Activated naive CD4-positive, alpha-beta T cell treated with anti-CD3 and anti-CD28 coated beads, Interleukin-2, amount 50 U/mL, for 72 hours (primary cell): ENCODE results near the gene PIK3R1. TPM values are rescaled to one million over a fixed set of nuclear protein-coding genes. Genes with fewer than 3 reads are reported as not detected.

Experiments
- ATAC-seq, 2 donors: fragments of 150-1000 bp; cut with Tn5 transposase; 2 replicates each; pipeline ENCODE4 v1.10.0; 2021; ENCODE audit warnings: mild to moderate bottlenecking in 2 of 2, moderate library complexity in 2 of 2
- DNase-seq, 2 donors: peaks; one replicate each; pipeline ENCODE4 v3.0.0; 2021 to 2022; ENCODE audit warnings: low spot score in 2 of 2
- H3K27ac Mint-ChIP-seq, 2 donors: one replicate each; pipeline ENCODE4 v1.8.0; 2022; ENCODE audit warnings: mild to moderate bottlenecking in 2 of 2, mixed read lengths in 2 of 2
- H3K36me3 Mint-ChIP-seq, 2 donors: one replicate each; pipeline ENCODE4 v1.8.0; 2022; ENCODE audit warnings: mixed read lengths in 2 of 2
- H3K9me3 Mint-ChIP-seq, 2 donors: one replicate each; pipeline ENCODE4 v1.8.0; 2022; ENCODE audit warnings: mixed read lengths in 2 of 2
- total RNA-seq, 2 donors: library from RNA; stranded (reverse); gene quantifications; one replicate each; pipeline ENCODE4 v1.2.3, GENCODE V29; 2022

Gene PIK3R1
- total RNA-seq, 2 donors from 2014 or later, result 24.7 to 54.8 TPM

GRCh38 chr5:68251804-68252522 is 36.4 kb downstream of the PIK3R1 start:
- Mint-ChIP-seq H3K36me3 (peaks cover 0 to 14% of the 10 kb centered on the region in 2 donors), H3K9me3 (no peaks in the 10 kb centered on the region), H3K27ac (peak overlapping the region; percentile 10 to 39)
- peak; percentile 30 to 43 for ATAC-seq
- no peak for DNase-seq

- Mint-ChIP-seq H3K9me3 (no peaks in the 10 kb centered on the region), H3K27ac (no peak overlapping the region), H3K36me3 (peaks cover 0 to 14% of the 10 kb centered on the region in 2 donors)
- ATAC-seq (no peak), DNase-seq (peak in 1 of 2 donors; percentile 46)
Observed at GRCh38 chr5:68252673-68253623, 37.4 kb downstream of the PIK3R1 start.

- Mint-ChIP-seq H3K27ac (no peak overlapping the region), H3K36me3 (peaks cover 0 to 20% of the 10 kb centered on the region in 2 donors), H3K9me3 (no peaks in the 10 kb centered on the region)
- ATAC-seq (peak; percentile 54 to 78), DNase-seq (no peak)
Observed at GRCh38 chr5:68253624-68254585, 38.3 kb downstream of the PIK3R1 start.

- DNase-seq (no peak), ATAC-seq (no peak)
- Mint-ChIP-seq H3K27ac (peak overlapping the region in 1 of 2 donors; percentile 78), H3K9me3 (no peaks in the 10 kb centered on the region), H3K36me3 (peaks cover 0 to 21% of the 10 kb centered on the region in 2 donors)
Observed at GRCh38 chr5:68254810-68255209, 39.3 kb downstream of the PIK3R1 start.

GRCh38 chr5:68255305-68256120 is 40.0 kb downstream of the PIK3R1 start:
- H3K9me3 Mint-ChIP-seq, result no peaks in the 10 kb centered on the region
- DNase-seq (no peak), ATAC-seq (peak; percentile 36)
- H3K36me3 Mint-ChIP-seq, result peaks cover 0 to 21% of the 10 kb centered on the region in 2 donors
- H3K27ac Mint-ChIP-seq, result peak overlapping the region; percentile 41 to 78

- H3K9me3 Mint-ChIP-seq, result no peaks in the 10 kb centered on the region
- DNase-seq (no peak), ATAC-seq (no peak)
- peak overlapping the region in 1 of 2 donors; percentile 10 for H3K27ac Mint-ChIP-seq
- peaks cover 0 to 21% of the 10 kb centered on the region in 2 donors for H3K36me3 Mint-ChIP-seq
Observed at GRCh38 chr5:68257210-68257609, 41.7 kb downstream of the PIK3R1 start.

GRCh38 chr5:68258531-68258930 is 43.0 kb downstream of the PIK3R1 start:
- peaks cover 0 to 21% of the 10 kb centered on the region in 2 donors for H3K36me3 Mint-ChIP-seq
- no peak for DNase-seq
- ATAC-seq, result no peak
- no peaks in the 10 kb centered on the region for H3K9me3 Mint-ChIP-seq
- H3K27ac Mint-ChIP-seq, result peak overlapping the region in 1 of 2 donors; percentile 10

GRCh38 chr5:68259700-68260099 is 44.1 kb downstream of the PIK3R1 start:
- Mint-ChIP-seq H3K9me3 (no peaks in the 10 kb centered on the region), H3K27ac (peak overlapping the region in 1 of 2 donors; percentile 36), H3K36me3 (peaks cover 0 to 21% of the 10 kb centered on the region in 2 donors)
- ATAC-seq (no peak), DNase-seq (no peak)

- DNase-seq (no peak), ATAC-seq (peak; percentile 83 to 90)
- Mint-ChIP-seq H3K9me3 (no peaks in the 10 kb centered on the region), H3K36me3 (peaks cover 0 to 19% of the 10 kb centered on the region in 2 donors), H3K27ac (peak overlapping the region in 1 of 2 donors; percentile 29)
Observed at GRCh38 chr5:68260467-68260866, 44.9 kb downstream of the PIK3R1 start.

- Mint-ChIP-seq H3K9me3 (no peaks in the 10 kb centered on the region), H3K36me3 (peaks cover 0 to 15% of the 10 kb centered on the region in 2 donors), H3K27ac (peak overlapping the region; percentile 29 to 39)
- DNase-seq, result no peak
- no peak for ATAC-seq
Observed at GRCh38 chr5:68261169-68261568, 45.6 kb downstream of the PIK3R1 start.

GRCh38 chr5:68261569-68262065 is 46.1 kb downstream of the PIK3R1 start:
- H3K36me3 Mint-ChIP-seq, result peaks cover 0 to 11% of the 10 kb centered on the region in 2 donors
- H3K27ac Mint-ChIP-seq, result no peak overlapping the region
- no peak for DNase-seq

GRCh38 chr5:68264024-68264956 is 48.7 kb downstream of the PIK3R1 start:
- peak overlapping the region in 1 of 2 donors; percentile 22 for H3K27ac Mint-ChIP-seq
- H3K36me3 Mint-ChIP-seq, result no peaks in the 10 kb centered on the region
- no peak for DNase-seq
- ATAC-seq, result no peak
- H3K9me3 Mint-ChIP-seq, result no peaks in the 10 kb centered on the region

More at GRCh38 chr5:68261569-68262065, 46.1 kb downstream of the PIK3R1 start:
- H3K9me3 Mint-ChIP-seq, result no peaks in the 10 kb centered on the region
- ATAC-seq, result peak in 1 of 2 donors; percentile 19

- no peak for ATAC-seq
- Mint-ChIP-seq H3K36me3 (no peaks in the 10 kb centered on the region), H3K9me3 (no peaks in the 10 kb centered on the region), H3K27ac (peak overlapping the region; percentile 33 to 53)
- no peak for DNase-seq
Observed at GRCh38 chr5:68265347-68265746, 49.8 kb downstream of the PIK3R1 start.

GRCh38 chr5:68265822-68266395 is 50.4 kb downstream of the PIK3R1 start:
- H3K27ac Mint-ChIP-seq, result peak overlapping the region; percentile 22 to 33
- ATAC-seq (no peak), DNase-seq (no peak)
- H3K9me3 Mint-ChIP-seq, result no peaks in the 10 kb centered on the region
- no peaks in the 10 kb centered on the region for H3K36me3 Mint-ChIP-seq
